ENCODE results near the gene ARID2. TPM values are rescaled to one million over a fixed set of nuclear protein-coding genes. Genes with fewer than 3 reads are reported as not detected.

The ARID2 gene
- polyA plus RNA-seq, 3 donors, result 41.0 to 42.3 (median 41.9) TPM

- DNase-seq (ENCODE audit: low read depth in 3 of 3, low spot score in 2 of 3), result no peak
These were observed 110.4 kb downstream of the ARID2 start for GRCh38 chr12:45839917-45840316.

GRCh38 chr12:45849289-45849688 lies 119.8 kb downstream of the ARID2 start:
- no peak for DNase-seq (ENCODE audit: low read depth in 3 of 3, low spot score in 2 of 3)

- DNase-seq (ENCODE audit: low read depth in 3 of 3, low spot score in 2 of 3), result no peak
These were observed 120.8 kb downstream of the ARID2 start for GRCh38 chr12:45850302-45850701.

- DNase-seq (ENCODE audit: low read depth in 3 of 3, low spot score in 2 of 3), result no peak
These were observed 123.0 kb downstream of the ARID2 start for GRCh38 chr12:45852508-45852907.

GRCh38 chr12:45853550-45853949 lies 124.0 kb downstream of the ARID2 start:
- DNase-seq (ENCODE audit: low read depth in 3 of 3, low spot score in 2 of 3), result no peak

- DNase-seq (ENCODE audit: low read depth in 3 of 3, low spot score in 2 of 3), result no peak
These were observed 133.8 kb downstream of the ARID2 start for GRCh38 chr12:45863332-45863731.

GRCh38 chr12:45866299-45866698 lies 136.8 kb downstream of the ARID2 start:
- DNase-seq (ENCODE audit: low read depth in 3 of 3, low spot score in 2 of 3), result no peak

GRCh38 chr12:45872446-45872845 lies 142.9 kb downstream of the ARID2 start:
- no peak for DNase-seq (ENCODE audit: low read depth in 3 of 3, low spot score in 2 of 3)

GRCh38 chr12:45877069-45877468 lies 147.6 kb downstream of the ARID2 start:
- DNase-seq (ENCODE audit: low read depth in 3 of 3, low spot score in 2 of 3), result no peak

GRCh38 chr12:45878630-45879255 lies 149.2 kb downstream of the ARID2 start:
- no peak for DNase-seq (ENCODE audit: low read depth in 3 of 3, low spot score in 2 of 3)

- DNase-seq (ENCODE audit: low read depth in 3 of 3, low spot score in 2 of 3), result no peak
These were observed 149.9 kb downstream of the ARID2 start for GRCh38 chr12:45879363-45879895.

GRCh38 chr12:45880533-45880932 lies 151.0 kb downstream of the ARID2 start:
- DNase-seq (ENCODE audit: low read depth in 3 of 3, low spot score in 2 of 3), result no peak

GRCh38 chr12:45883187-45883586 lies 153.7 kb downstream of the ARID2 start:
- no peak for DNase-seq (ENCODE audit: low read depth in 3 of 3, low spot score in 2 of 3)

GRCh38 chr12:45886685-45887084 lies 157.2 kb downstream of the ARID2 start:
- no peak for DNase-seq (ENCODE audit: low read depth in 3 of 3, low spot score in 2 of 3)

GRCh38 chr12:45887544-45887943 lies 158.0 kb downstream of the ARID2 start:
- no peak for DNase-seq (ENCODE audit: low read depth in 3 of 3, low spot score in 2 of 3)

- DNase-seq (ENCODE audit: low read depth in 3 of 3, low spot score in 2 of 3), result no peak
These were observed 160.8 kb downstream of the ARID2 start for GRCh38 chr12:45890276-45890675.

GRCh38 chr12:45893240-45893639 lies 163.7 kb downstream of the ARID2 start:
- DNase-seq (ENCODE audit: low read depth in 3 of 3, low spot score in 2 of 3), result no peak

GRCh38 chr12:45895961-45896360 lies 166.5 kb downstream of the ARID2 start:
- DNase-seq (ENCODE audit: low read depth in 3 of 3, low spot score in 2 of 3), result no peak

GRCh38 chr12:45898094-45898493 lies 168.6 kb downstream of the ARID2 start:
- no peak for DNase-seq (ENCODE audit: low read depth in 3 of 3, low spot score in 2 of 3)

- DNase-seq (ENCODE audit: low read depth in 3 of 3, low spot score in 2 of 3), result no peak
These were observed 178.4 kb downstream of the ARID2 start for GRCh38 chr12:45907955-45908354.

- no peak for DNase-seq (ENCODE audit: low read depth in 3 of 3, low spot score in 2 of 3)
These were observed 179.7 kb downstream of the ARID2 start for GRCh38 chr12:45909041-45909713.

GRCh38 chr12:45912774-45913173 lies 183.3 kb downstream of the ARID2 start:
- no peak for DNase-seq (ENCODE audit: low read depth in 3 of 3, low spot score in 2 of 3)
